Common myeloid progenitor, CD34-positive (primary cell): ENCODE data around the gene CREG1.

Source experiments
- CTCF ChIA-PET: fragments of 350-600 bp; sonication (Branson Sonifier 250); formaldehyde crosslinking; loops from one replicate; lab custom pipeline; 2021; ENCODE audit warnings: antibody characterized with exemption; lab: Charles Lee
- POLR2A ChIA-PET: fragments of 350-600 bp; sonication (Branson Sonifier 250); formaldehyde crosslinking; loops from one replicate; lab custom pipeline; 2021; ENCODE audit warnings: antibody characterized with exemption; lab: Charles Lee
- DNase-seq, 3 donors: peaks; one replicate each; pipeline versions ENCODE4 v3.0.0 to v3.0.0-alpha.2; 2013
- H3K27ac ChIP-seq, 2 experiments: 1 replicate in 1 of 2; 2 replicates in 1 of 2; pipeline ENCODE4 v1.7.0; 2013; ENCODE audit warnings: inconsistent platforms in 2 of 2, low read length in 2 of 2, mild to moderate bottlenecking in 2 of 2, low read depth in 1 of 2, moderate library complexity in 1 of 2; ENCODE audit not compliant: severe bottlenecking in 2 of 2, insufficient read depth in 1 of 2, poor library complexity in 1 of 2
- H3K27me3 ChIP-seq, 5 experiments: replicated peaks in 2 of 5; 1 replicate in 3 of 5; 2 replicates in 2 of 5; pipeline versions ENCODE4 v1.6.1 to v1.7.0; 2013; ENCODE audit warnings: low read length in 4 of 5, mild to moderate bottlenecking in 2 of 5, moderate library complexity in 2 of 5, inconsistent platforms in 1 of 5; ENCODE audit not compliant: insufficient read depth in 5 of 5, control insufficient read depth in 4 of 5
- H3K36me3 ChIP-seq, 4 experiments: 1 replicate in 2 of 4; 2 replicates in 2 of 4; pipeline versions ENCODE4 v1.6.1 to v1.7.0; 2013; ENCODE audit warnings: low read length in 3 of 4, control low read depth in 1 of 4, mild to moderate bottlenecking in 1 of 4; ENCODE audit not compliant: control insufficient read depth in 4 of 4, insufficient read depth in 4 of 4
- H3K4me1 ChIP-seq, 4 experiments: 1 replicate in 3 of 4; 2 replicates in 1 of 4; pipeline versions ENCODE4 v1.6.1 to v1.7.1; 2013; ENCODE audit warnings: low read length in 3 of 4, mild to moderate bottlenecking in 3 of 4, control low read depth in 1 of 4, inconsistent platforms in 1 of 4, moderate library complexity in 1 of 4; ENCODE audit not compliant: control insufficient read depth in 4 of 4, insufficient read depth in 4 of 4; ENCODE audit errors: control extremely low read depth in 1 of 4
- H3K4me3 ChIP-seq, 7 experiments: 1 replicate in 4 of 7; 2 replicates in 3 of 7; pipeline versions ENCODE4 v1.5.1 to v1.7.0; 2013; ENCODE audit warnings: mild to moderate bottlenecking in 7 of 7, low read length in 6 of 7, moderate library complexity in 6 of 7, inconsistent platforms in 2 of 7, low read depth in 2 of 7, control low read depth in 1 of 7; ENCODE audit not compliant: insufficient read depth in 4 of 7, control insufficient read depth in 1 of 7; ENCODE audit errors: extremely low read depth in 1 of 7
- H3K9me3 ChIP-seq, 5 experiments: 1 replicate in 4 of 5; 2 replicates in 1 of 5; pipeline versions ENCODE4 v1.6.1 to v1.7.1; 2013; ENCODE audit warnings: low read length in 4 of 5, mild to moderate bottlenecking in 2 of 5, inconsistent platforms in 1 of 5, low read depth in 1 of 5, moderate library complexity in 1 of 5; ENCODE audit not compliant: control insufficient read depth in 4 of 5, insufficient read depth in 2 of 5; ENCODE audit errors: control extremely low read depth in 1 of 5
- WGBS: methylation state at CpG from one replicate; pipeline ENCODE4 v1.1.5; 2013; ENCODE audit not compliant: insufficient coverage; 5-methylcytosine and 5-hydroxymethylcytosine counted together

CREG1 gene

GRCh38 chr1:167592475-167592874, 38.9 kb upstream of the CREG1 start:
- Histone ChIP-seq H3K27ac (no peak overlapping the region), H3K4me3 (no peak overlapping the region), H3K27me3 (no peaks in the 10 kb centered on the region), H3K4me1 (peaks cover 0 to 4% (median 2%) of the 10 kb centered on the region in 4 experiments), H3K36me3 (no peaks in the 10 kb centered on the region), H3K9me3 (no peaks in the 10 kb centered on the region)
- no peak for DNase-seq
- CTCF ChIA-PET: interaction anchor here (0.7 to 4.7 kb wide), 4 partner anchors 8 to 95 kb away, joined by 3 to 24 read pairs (median 5); no protein-coding TSS in a partner anchor
- POLR2A ChIA-PET: interaction anchor here (0.7 kb wide), 1 partner anchor 39 kb away, joined by 3 read pairs; the partner anchor contains the start of gene CREG1

GRCh38 chr1:167588361-167588760, 34.8 kb upstream of the CREG1 start:
- CTCF ChIA-PET: interaction anchor here (2.3 kb wide), 1 partner anchor 12 kb away, joined by 10 read pairs; no protein-coding TSS in a partner anchor

DNA sequence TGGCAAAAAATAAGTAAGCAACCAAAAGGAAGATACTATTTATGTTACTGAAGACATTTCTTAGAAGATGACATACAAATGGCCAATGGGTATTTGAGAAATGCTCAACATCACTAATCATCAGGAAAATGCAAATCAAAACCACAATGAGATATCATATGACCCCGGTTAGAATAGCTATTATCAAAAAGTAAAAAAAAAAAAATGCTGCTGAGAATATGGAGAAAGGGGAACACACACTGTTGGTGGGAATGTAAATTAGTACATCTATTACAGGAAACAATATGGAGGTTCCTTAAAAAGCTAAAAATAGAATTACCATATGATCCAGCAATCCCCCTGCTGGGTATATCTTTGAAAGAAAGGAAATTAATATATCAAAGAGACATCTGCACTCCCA, 34.3 kb upstream of the CREG1 start:
- WGBS: no CpG with 5 or more reads among the region's 1 CpG
- no peak overlapping the region for H3K27ac ChIP-seq
- H3K9me3 ChIP-seq: no peaks in the 10 kb centered on the region
- H3K4me1 ChIP-seq: peaks cover 0 to 8% (median 0%) of the 10 kb centered on the region in 4 experiments
- ChIA-PET POLR2A (no interaction called here), CTCF (interaction anchor here (1.6 to 2.1 kb wide), 2 partner anchors 13 to 15 kb away, joined by 4 to 7 read pairs; no protein-coding TSS in a partner anchor)
- DNase-seq: no peak
- no peaks in the 10 kb centered on the region for H3K36me3 ChIP-seq
- H3K27me3 ChIP-seq: no peaks in the 10 kb centered on the region
- H3K4me3 ChIP-seq: no peak overlapping the region

More at GRCh38 chr1:167588361-167588760, 34.8 kb upstream of the CREG1 start:
- Histone ChIP-seq H3K4me1 (peaks cover 0 to 8% (median 0%) of the 10 kb centered on the region in 4 experiments), H3K9me3 (no peaks in the 10 kb centered on the region), H3K27ac (no peak overlapping the region), H3K27me3 (no peaks in the 10 kb centered on the region), H3K4me3 (no peak overlapping the region), H3K36me3 (no peaks in the 10 kb centered on the region)
- DNase-seq: no peak
- POLR2A ChIA-PET: no interaction called here
- WGBS: no CpG with 5 or more reads among the region's 2 CpGs

DNA sequence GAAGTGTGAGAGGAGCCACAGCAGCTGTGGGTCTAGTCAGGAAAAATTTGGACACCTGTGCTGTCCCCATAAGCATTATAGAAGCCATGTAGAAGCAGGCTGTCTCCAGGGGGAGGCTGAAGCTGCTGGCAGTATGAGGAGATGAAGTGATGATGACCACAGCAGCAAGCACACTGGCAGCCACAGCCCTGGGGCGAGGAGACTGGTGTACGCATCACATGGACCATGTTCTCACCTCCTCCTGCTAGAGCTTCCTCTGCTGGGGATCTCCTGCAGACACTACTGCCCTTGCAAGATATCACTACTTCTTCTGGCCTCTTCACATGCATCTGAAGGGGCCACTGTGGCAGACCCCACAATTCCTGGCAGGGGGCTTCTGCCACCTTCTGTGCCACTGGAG, 33.8 kb upstream of the CREG1 start:
- H3K36me3 ChIP-seq: no peaks in the 10 kb centered on the region
- no peak for DNase-seq
- peaks cover 0 to 8% (median 0%) of the 10 kb centered on the region in 4 experiments for H3K4me1 ChIP-seq
- no peak overlapping the region for H3K4me3 ChIP-seq
- peaks cover 0 to 2% (median 0%) of the 10 kb centered on the region in 5 experiments for H3K9me3 ChIP-seq
- no peak overlapping the region for H3K27ac ChIP-seq
- POLR2A ChIA-PET: no interaction called here
- 100% methylated on average over 2 of the region's 2 CpGs for WGBS
- CTCF ChIA-PET: interaction anchor here (1.6 to 2.1 kb wide), 2 partner anchors 13 to 14 kb away, joined by 4 to 7 read pairs; no protein-coding TSS in a partner anchor
- no peaks in the 10 kb centered on the region for H3K27me3 ChIP-seq

DNA sequence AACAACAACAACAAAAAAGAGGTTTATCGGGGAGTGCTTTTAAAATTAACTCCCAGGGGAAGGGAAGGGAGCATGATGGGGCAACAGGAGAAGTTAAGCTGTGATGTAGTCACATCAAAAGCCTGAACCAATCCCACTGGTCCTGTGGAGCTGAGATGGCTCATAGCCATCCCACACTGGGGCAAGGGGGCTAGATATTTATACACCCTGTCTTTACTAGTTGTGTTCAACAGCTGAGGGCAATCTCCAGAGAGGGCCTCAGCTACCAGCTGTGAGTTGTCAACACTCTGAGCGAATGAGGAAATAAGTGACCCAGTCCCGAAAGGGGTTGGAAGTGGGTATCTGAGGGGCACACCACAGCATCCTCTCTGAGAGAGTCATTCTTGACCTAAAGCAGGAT, 31.0 kb upstream of the CREG1 start:
- H3K27ac ChIP-seq: no peak overlapping the region
- peaks cover 0 to 8% (median 0%) of the 10 kb centered on the region in 4 experiments for H3K4me1 ChIP-seq
- POLR2A ChIA-PET: no interaction called here
- H3K9me3 ChIP-seq: peaks cover 0 to 2% (median 0%) of the 10 kb centered on the region in 5 experiments
- no peak for DNase-seq
- no peaks in the 10 kb centered on the region for H3K27me3 ChIP-seq
- H3K4me3 ChIP-seq: no peak overlapping the region
- WGBS: 83% methylated on average over 3 of the region's 3 CpGs
- CTCF ChIA-PET: interaction anchor here (1.4 kb wide), 1 partner anchor 97 kb away, joined by 3 read pairs; no protein-coding TSS in a partner anchor
- H3K36me3 ChIP-seq: no peaks in the 10 kb centered on the region

DNA sequence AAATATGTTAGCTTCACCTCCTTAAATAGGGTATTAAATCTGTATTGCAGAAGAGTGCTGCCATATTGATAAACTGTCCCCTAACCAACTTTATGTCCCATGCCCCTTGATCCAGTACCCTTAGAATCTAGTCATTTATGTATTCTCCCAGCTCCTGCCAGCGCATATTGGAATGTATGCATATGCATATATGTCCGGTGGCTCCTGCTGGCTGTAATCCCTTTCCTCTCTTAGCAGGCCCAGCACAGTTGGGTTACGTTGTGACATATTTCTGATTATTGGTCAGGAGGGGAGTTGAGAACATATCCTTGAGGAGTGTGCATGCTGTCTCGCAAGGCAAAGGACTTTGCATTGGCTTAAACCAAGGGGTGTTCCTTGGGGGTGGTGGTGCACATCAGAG, 29.2 kb upstream of the CREG1 start:
- Histone ChIP-seq H3K27me3 (no peaks in the 10 kb centered on the region), H3K9me3 (peaks cover 0 to 2% (median 0%) of the 10 kb centered on the region in 5 experiments), H3K27ac (no peak overlapping the region), H3K4me3 (no peak overlapping the region), H3K4me1 (peaks cover 0 to 7% (median 0%) of the 10 kb centered on the region in 4 experiments), H3K36me3 (no peaks in the 10 kb centered on the region)
- 100% methylated on average over 1 of the region's 4 CpGs for WGBS
- ChIA-PET CTCF (interaction anchor here (0.8 to 1.9 kb wide), 3 partner anchors 11 to 105 kb away, joined by 3 to 5 read pairs (median 3); no protein-coding TSS in a partner anchor), POLR2A (no interaction called here)
- no peak for DNase-seq

DNA sequence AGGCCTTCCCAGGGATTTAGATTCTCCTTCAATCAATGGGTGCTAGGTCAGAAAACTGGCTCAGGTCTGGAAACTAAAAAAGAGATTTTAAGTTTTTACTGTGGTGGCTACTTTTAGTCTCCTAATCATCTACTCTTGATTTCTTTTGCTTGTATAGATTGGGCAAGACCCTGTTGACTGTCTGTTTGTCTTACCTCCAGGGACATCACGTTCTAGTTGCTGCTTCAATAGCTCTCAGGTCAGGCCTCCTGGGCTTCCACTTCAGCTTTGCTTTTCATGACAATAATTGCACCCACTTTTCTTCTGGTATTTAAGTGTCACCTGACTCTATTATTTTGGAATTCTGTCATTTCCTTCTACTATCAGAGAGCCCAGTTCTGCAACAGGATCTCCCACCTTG, 28.5 kb upstream of the CREG1 start:
- no peak for DNase-seq
- CTCF ChIA-PET: interaction anchor here (0.8 to 1.9 kb wide), 2 partner anchors 10 to 12 kb away, joined by 3 to 5 read pairs; no protein-coding TSS in a partner anchor
- H3K9me3 ChIP-seq: peaks cover 0 to 2% (median 0%) of the 10 kb centered on the region in 5 experiments
- no peak overlapping the region for H3K27ac ChIP-seq
- POLR2A ChIA-PET: no interaction called here
- 100% methylated on average over 1 of the region's 1 CpG for WGBS
- no peaks in the 10 kb centered on the region for H3K27me3 ChIP-seq
- H3K4me1 ChIP-seq: no peaks in the 10 kb centered on the region
- H3K4me3 ChIP-seq: no peak overlapping the region
- H3K36me3 ChIP-seq: no peaks in the 10 kb centered on the region
